Right ventricle myocardium inferior (tissue), 1 donor: ENCODE data around the gene RAPGEF4. TPM values are rescaled to one million over a fixed set of nuclear protein-coding genes. Genes with fewer than 3 reads are reported as not detected.

Experiments
- ATAC-seq: fragments of 200-7000 bp; cut with Tn5 transposase; one replicate; pipeline ENCODE4 v1.9.1; 2020; ENCODE audit warnings: mild to moderate bottlenecking, moderate library complexity
- DNase-seq: peaks from one replicate; pipeline ENCODE4 v3.0.0; 2021; ENCODE audit errors: missing footprints
- intact Hi-C: fragments of 100-400 bp; cut with DNase I; formaldehyde crosslinking; loops from one replicate; pipeline ENCODE4 v1.11.0; 2022
- total RNA-seq: library from RNA; stranded (reverse); fragmentation: NEBNext Ultra II Directional; extraction: Animal tissue kit (Norgen Biotek cat#: 25700); gene quantifications from one replicate; pipeline ENCODE4 v1.2.1, GENCODE V29; 2021
- donor health status: DM: no; HTN: yes; CAD: no; lungs with severe emphysema.

RAPGEF4 gene
- total RNA-seq, 1 donor from 2014 or later = 9.0 TPM

- no peak for DNase-seq
- intact Hi-C loops = loop anchor here (5.0 kb wide), 1 partner anchor 401 kb away; no protein-coding TSS in a partner anchor
Measured at GRCh38 chr2:172811027-172811426, 75.4 kb downstream of the RAPGEF4 start.

GRCh38 chr2:172812158-172812744 lies 76.6 kb downstream of the RAPGEF4 start:
- intact Hi-C loops = loop anchor here (2.0 to 5.0 kb wide), 2 partner anchors 119 to 400 kb away; no protein-coding TSS in a partner anchor
- ATAC-seq = no peak
- no peak for DNase-seq

More at GRCh38 chr2:172811027-172811426, 75.4 kb downstream of the RAPGEF4 start:
- ATAC-seq = no peak

GRCh38 chr2:172813314-172813888 lies 77.8 kb downstream of the RAPGEF4 start:
- intact Hi-C loops = loop anchor here (2.0 to 5.0 kb wide), 2 partner anchors 117 to 399 kb away; no protein-coding TSS in a partner anchor
- DNase-seq = no peak
- ATAC-seq = peak; percentile 42

- no peak for DNase-seq
- ATAC-seq = no peak
- intact Hi-C loops = no loop called here
Measured at GRCh38 chr2:172817411-172817810, 81.8 kb downstream of the RAPGEF4 start.

- intact Hi-C loops = loop anchor here (5.0 kb wide), 1 partner anchor 42 kb away; no protein-coding TSS in a partner anchor
- DNase-seq = no peak
- no peak for ATAC-seq
Measured at GRCh38 chr2:172819943-172820342, 84.3 kb downstream of the RAPGEF4 start.

GRCh38 chr2:172821370-172822338 lies 86.0 kb downstream of the RAPGEF4 start:
- DNase-seq (no peak), ATAC-seq (peak; percentile 16)
- intact Hi-C loops = loop anchor here (5.0 kb wide), 1 partner anchor 41 kb away; no protein-coding TSS in a partner anchor

GRCh38 chr2:172822585-172822984 lies 86.9 kb downstream of the RAPGEF4 start:
- intact Hi-C loops = loop anchor here (5.0 kb wide), 1 partner anchor 40 kb away; no protein-coding TSS in a partner anchor
- no peak for ATAC-seq
- DNase-seq = no peak

- no peak for DNase-seq
- intact Hi-C loops = loop anchor here (5.0 kb wide), 1 partner anchor 39 kb away; no protein-coding TSS in a partner anchor
- no peak for ATAC-seq
Measured at GRCh38 chr2:172823261-172823850, 87.7 kb downstream of the RAPGEF4 start.

- DNase-seq (no peak), ATAC-seq (no peak)
- intact Hi-C loops = no loop called here
Measured at GRCh38 chr2:172826522-172826921, 90.9 kb downstream of the RAPGEF4 start.

GRCh38 chr2:172829229-172829628 lies 93.6 kb downstream of the RAPGEF4 start:
- ATAC-seq = no peak
- DNase-seq = no peak
- intact Hi-C loops = no loop called here

GRCh38 chr2:172830482-172830881 lies 94.8 kb downstream of the RAPGEF4 start:
- ATAC-seq = no peak
- DNase-seq = no peak
- intact Hi-C loops = no loop called here

GRCh38 chr2:172833898-172834297 lies 98.3 kb downstream of the RAPGEF4 start:
- peak; percentile 90 for ATAC-seq
- intact Hi-C loops = no loop called here
- DNase-seq = no peak

GRCh38 chr2:172834881-172835280 lies 99.2 kb downstream of the RAPGEF4 start:
- DNase-seq (no peak), ATAC-seq (no peak)
- intact Hi-C loops = no loop called here

GRCh38 chr2:172836347-172836821 lies 100.7 kb downstream of the RAPGEF4 start:
- intact Hi-C loops = no loop called here
- DNase-seq = no peak
- peak; percentile 24 for ATAC-seq

- DNase-seq = no peak
- ATAC-seq = no peak
- intact Hi-C loops = no loop called here
Measured at GRCh38 chr2:172836827-172837226, 101.2 kb downstream of the RAPGEF4 start.

- ATAC-seq (no peak), DNase-seq (no peak)
- intact Hi-C loops = no loop called here
Measured at GRCh38 chr2:172839446-172839845, 103.8 kb downstream of the RAPGEF4 start.

- intact Hi-C loops = no loop called here
- no peak for ATAC-seq
- no peak for DNase-seq
Measured at GRCh38 chr2:172842511-172843265, 107.0 kb downstream of the RAPGEF4 start.

GRCh38 chr2:172843266-172843582 lies 107.6 kb downstream of the RAPGEF4 start:
- intact Hi-C loops = no loop called here
- DNase-seq = no peak
- ATAC-seq = no peak
